HEK293 (cell line): ENCODE results near the gene CAND2.

Source experiments
- CTCF ChIA-PET: fragments of 350-600 bp; formaldehyde crosslinking; extraction: SDS; loops from one replicate; lab custom pipeline; 2021; ENCODE audit warnings: antibody characterized with exemption; lab: Yijun Ruan, JAX
- POLR2A ChIA-PET: fragments of 300-600 bp; formaldehyde crosslinking; extraction: SDS; loops from one replicate; lab custom pipeline; 2020; ENCODE audit warnings: antibody characterized with exemption, inconsistent platforms; lab: Yijun Ruan, JAX
- H3K27ac ChIP-seq: fragments of 200-500 bp; sonication (Bioruptor generic); 2 replicates; pipeline ENCODE4 v1.5.1; 2014; ENCODE audit warnings: low read depth, low read length, control low read depth, inconsistent platforms; ENCODE audit errors: extremely low read depth
- H3K36me3 ChIP-seq, 2 experiments: fragments of 200-500 bp in 1 of 2; sonication (Bioruptor generic) in 1 of 2; 1 replicate in 1 of 2; 2 replicates in 1 of 2; pipeline ENCODE4 v1.5.1; 2014 to 2017; ENCODE audit warnings: inconsistent platforms in 2 of 2, low read length in 2 of 2; ENCODE audit not compliant: control insufficient read depth in 2 of 2, insufficient read depth in 1 of 2
- H3K4me1 ChIP-seq: fragments of 200-500 bp; sonication (Bioruptor generic); 2 replicates; pipeline ENCODE4 v1.5.1; 2014; ENCODE audit warnings: mild to moderate bottlenecking, low read length, inconsistent platforms; ENCODE audit not compliant: control insufficient read depth, insufficient read depth
- H3K4me3 ChIP-seq: 2 replicates; pipeline ENCODE4 v1.5.1; 2011; ENCODE audit warnings: low read depth, mild to moderate bottlenecking, control low read depth, low read length, moderate library complexity
- H3K9me3 ChIP-seq: fragments of 200-500 bp; sonication (Bioruptor generic); 2 replicates; pipeline ENCODE4 v1.5.1; 2014; ENCODE audit warnings: low read depth, low read length, inconsistent platforms; ENCODE audit not compliant: control insufficient read depth, insufficient read depth
- GFI1B ChIP-seq: fragments of 450-650 bp; formaldehyde crosslinking; IDR thresholded peaks from 2 replicates; pipeline ENCODE4 v1.5.1; 2016; ENCODE audit warnings: missing biosample characterization, missing genetic modification characterization
- GLIS1 ChIP-seq: fragments of 450-650 bp; formaldehyde crosslinking; IDR thresholded peaks from 2 replicates; pipeline ENCODE4 v1.5.1; 2016; ENCODE audit warnings: missing biosample characterization, missing genetic modification characterization
- IKZF3 ChIP-seq: fragments of 450-650 bp; IDR thresholded peaks from 2 replicates; pipeline ENCODE4 v1.5.0; 2018; ENCODE audit warnings: missing biosample characterization, mild to moderate bottlenecking, missing genetic modification characterization, moderate library complexity
- ZBTB11 ChIP-seq: fragments of 450-650 bp; formaldehyde crosslinking; conservative IDR thresholded peaks from 2 replicates; pipeline ENCODE4 v1.5.1; 2016; ENCODE audit warnings: low read depth, missing biosample characterization, missing genetic modification characterization
- ZFHX2 ChIP-seq: fragments of 450-650 bp; formaldehyde crosslinking; conservative IDR thresholded peaks from 2 replicates; pipeline ENCODE4 v1.5.1; 2016; ENCODE audit warnings: missing biosample characterization, missing genetic modification characterization
- ZNF157 ChIP-seq: fragments of 450-650 bp; formaldehyde crosslinking; IDR thresholded peaks from 2 replicates; pipeline ENCODE4 v1.5.1; 2016; ENCODE audit warnings: missing biosample characterization, missing genetic modification characterization
- ZNF26 ChIP-seq: fragments of 450-650 bp; formaldehyde crosslinking; IDR thresholded peaks from 2 replicates; pipeline ENCODE4 v1.5.1; 2016; ENCODE audit warnings: missing biosample characterization, missing genetic modification characterization
- ZNF302 ChIP-seq: fragments of 450-650 bp; formaldehyde crosslinking; IDR thresholded peaks from 2 replicates; pipeline ENCODE4 v1.5.1; 2016; ENCODE audit warnings: missing biosample characterization, missing genetic modification characterization, low read depth
- ZNF366 ChIP-seq: fragments of 450-650 bp; formaldehyde crosslinking; conservative IDR thresholded peaks from 2 replicates; pipeline ENCODE4 v1.5.1; 2016; ENCODE audit warnings: missing biosample characterization, missing genetic modification characterization
- ZNF394 ChIP-seq: fragments of 450-650 bp; formaldehyde crosslinking; IDR thresholded peaks from 2 replicates; pipeline ENCODE4 v1.5.1; 2016; ENCODE audit warnings: missing biosample characterization, missing genetic modification characterization, mild to moderate bottlenecking, moderate library complexity, borderline replicate concordance
- ZNF404 ChIP-seq: fragments of 450-650 bp; formaldehyde crosslinking; IDR thresholded peaks from 2 replicates; pipeline ENCODE4 v1.5.1; 2017; ENCODE audit warnings: missing biosample characterization, missing genetic modification characterization
- ZNF433 ChIP-seq: fragments of 450-650 bp; formaldehyde crosslinking; IDR thresholded peaks from 2 replicates; pipeline ENCODE4 v1.5.1; 2016; ENCODE audit warnings: missing biosample characterization, missing genetic modification characterization, low read depth
- ZNF488 ChIP-seq: fragments of 450-650 bp; formaldehyde crosslinking; IDR thresholded peaks from 2 replicates; pipeline ENCODE4 v1.5.1; 2016; ENCODE audit warnings: missing biosample characterization, missing genetic modification characterization
- ZNF561 ChIP-seq: fragments of 450-650 bp; IDR thresholded peaks from 2 replicates; pipeline ENCODE4 v1.5.1; 2018; ENCODE audit warnings: missing biosample characterization, missing genetic modification characterization, borderline replicate concordance
- ZNF664 ChIP-seq: fragments of 450-650 bp; formaldehyde crosslinking; IDR thresholded peaks from 2 replicates; pipeline ENCODE4 v1.5.1; 2016; ENCODE audit warnings: missing biosample characterization, missing genetic modification characterization
- ZNF670 ChIP-seq: fragments of 450-650 bp; formaldehyde crosslinking; IDR thresholded peaks from 2 replicates; pipeline ENCODE4 v1.5.1; 2016; ENCODE audit warnings: missing biosample characterization, missing genetic modification characterization, low read depth
- ZNF830 ChIP-seq: fragments of 450-650 bp; IDR thresholded peaks from 2 replicates; pipeline ENCODE4 v1.5.0; 2018; ENCODE audit warnings: missing biosample characterization, missing genetic modification characterization, low read depth, mild to moderate bottlenecking, moderate library complexity
- ZSCAN30 ChIP-seq: fragments of 450-650 bp; IDR thresholded peaks from 2 replicates; pipeline ENCODE4 v1.5.1; 2018; ENCODE audit warnings: missing biosample characterization, mild to moderate bottlenecking, missing genetic modification characterization, moderate library complexity
- ZXDB ChIP-seq: fragments of 450-650 bp; formaldehyde crosslinking; IDR thresholded peaks from 2 replicates; pipeline ENCODE4 v1.5.1; 2016; ENCODE audit warnings: missing biosample characterization, missing genetic modification characterization
- TF ChIP-seq, protein P1 (sequence below): fragments of 450-650 bp; formaldehyde crosslinking; optimal IDR thresholded peaks from 2 replicates; pipeline ENCODE3; 2016; ENCODE audit warnings: missing biosample characterization, mild to moderate bottlenecking, missing genetic modification characterization
- TF ChIP-seq, protein P2 (sequence below): fragments of 450-650 bp; formaldehyde crosslinking; IDR thresholded peaks from 2 replicates; pipeline ENCODE4 v1.5.1; 2017; ENCODE audit warnings: missing biosample characterization, missing genetic modification characterization

Gene CAND2

DNA sequence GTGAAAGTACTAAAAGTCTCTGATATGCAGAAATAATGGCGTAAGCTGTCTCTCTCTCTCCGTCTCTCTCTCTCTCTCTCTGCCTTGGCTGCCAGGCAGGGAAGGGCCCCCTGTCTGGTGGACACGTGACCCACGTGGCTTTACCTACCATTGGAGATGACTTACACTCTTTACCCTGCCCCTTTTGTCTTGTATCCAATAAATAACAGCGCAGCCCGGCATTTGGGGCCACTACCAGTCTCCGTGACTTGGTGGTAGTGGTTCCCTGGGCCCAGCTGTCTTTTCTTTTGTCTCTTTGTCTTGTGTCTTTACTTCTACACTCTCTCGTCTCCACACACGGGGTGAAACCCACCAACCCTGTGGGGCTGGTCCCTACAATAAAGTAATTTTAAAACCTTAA lies 25.2 kb upstream of the CAND2 start:
- H3K4me3 ChIP-seq = no peak overlapping the region
- H3K9me3 ChIP-seq = no peaks in the 10 kb centered on the region
- no peaks in the 10 kb centered on the region for H3K4me1 ChIP-seq
- TF ChIP-seq ZFHX2 (tag by site-specific recombination) (no peak), ZSCAN30 (tag by site-specific recombination) (no peak), ZNF488 (tag by site-specific recombination) (no peak), ZNF561 (tag by site-specific recombination) (no peak), ZNF366 (no peak), ZNF157 (no peak), ZNF404 (no peak), GLIS1 (tag by site-specific recombination) (no peak)
- ChIA-PET CTCF (no interaction called here), POLR2A (no interaction called here)
- no peaks in the 10 kb centered on the region for H3K36me3 ChIP-seq
- no peak overlapping the region for H3K27ac ChIP-seq

GRCh38 chr3:12772462-12772861 lies 24.0 kb upstream of the CAND2 start:
- H3K36me3 ChIP-seq = no peaks in the 10 kb centered on the region
- ChIA-PET POLR2A (no interaction called here), CTCF (no interaction called here)
- H3K4me1 ChIP-seq = no peaks in the 10 kb centered on the region
- TF ChIP-seq ZNF394 (tag by site-specific recombination) (no peak), ZNF488 (tag by site-specific recombination) (no peak), GFI1B (tag by site-specific recombination) (no peak), ZNF433 (tag by site-specific recombination) (no peak), ZNF830 (tag by site-specific recombination) (no peak), ZNF670 (tag by site-specific recombination) (no peak), ZNF26 (tag by site-specific recombination) (no peak), IKZF3 (tag by site-specific recombination) (no peak), ZBTB11 (tag by site-specific recombination) (no peak), ZNF302 (no peak), ZNF664 (tag by site-specific recombination) (no peak), ZXDB (no peak)
- TF ChIP-seq, protein P1, sequence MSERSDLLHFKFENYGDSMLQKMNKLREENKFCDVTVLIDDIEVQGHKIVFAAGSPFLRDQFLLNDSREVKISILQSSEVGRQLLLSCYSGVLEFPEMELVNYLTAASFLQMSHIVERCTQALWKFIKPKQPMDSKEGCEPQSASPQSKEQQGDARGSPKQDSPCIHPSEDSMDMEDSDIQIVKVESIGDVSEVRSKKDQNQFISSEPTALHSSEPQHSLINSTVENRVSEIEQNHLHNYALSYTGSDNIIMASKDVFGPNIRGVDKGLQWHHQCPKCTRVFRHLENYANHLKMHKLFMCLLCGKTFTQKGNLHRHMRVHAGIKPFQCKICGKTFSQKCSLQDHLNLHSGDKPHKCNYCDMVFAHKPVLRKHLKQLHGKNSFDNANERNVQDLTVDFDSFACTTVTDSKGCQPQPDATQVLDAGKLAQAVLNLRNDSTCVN (tag by site-specific recombination) = no peak
- TF ChIP-seq, protein P2, sequence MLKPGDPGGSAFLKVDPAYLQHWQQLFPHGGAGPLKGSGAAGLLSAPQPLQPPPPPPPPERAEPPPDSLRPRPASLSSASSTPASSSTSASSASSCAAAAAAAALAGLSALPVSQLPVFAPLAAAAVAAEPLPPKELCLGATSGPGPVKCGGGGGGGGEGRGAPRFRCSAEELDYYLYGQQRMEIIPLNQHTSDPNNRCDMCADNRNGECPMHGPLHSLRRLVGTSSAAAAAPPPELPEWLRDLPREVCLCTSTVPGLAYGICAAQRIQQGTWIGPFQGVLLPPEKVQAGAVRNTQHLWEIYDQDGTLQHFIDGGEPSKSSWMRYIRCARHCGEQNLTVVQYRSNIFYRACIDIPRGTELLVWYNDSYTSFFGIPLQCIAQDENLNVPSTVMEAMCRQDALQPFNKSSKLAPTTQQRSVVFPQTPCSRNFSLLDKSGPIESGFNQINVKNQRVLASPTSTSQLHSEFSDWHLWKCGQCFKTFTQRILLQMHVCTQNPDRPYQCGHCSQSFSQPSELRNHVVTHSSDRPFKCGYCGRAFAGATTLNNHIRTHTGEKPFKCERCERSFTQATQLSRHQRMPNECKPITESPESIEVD (tag by site-specific recombination) = no peak
- TF ChIP-seq, all 188 proteins: peak for 0
- Histone ChIP-seq H3K9me3 (no peaks in the 10 kb centered on the region), H3K4me3 (no peak overlapping the region), H3K27ac (no peak overlapping the region)
